Muscle layer of duodenum (tissue), 2 donors: ENCODE data around the gene KCNC3.

Experiments
- H3K27ac ChIP-seq: one replicate; pipeline ENCODE4 v1.7.0; 2013; ENCODE audit warnings: mild to moderate bottlenecking, low read length
- H3K27me3 ChIP-seq: one replicate; pipeline ENCODE4 v1.7.0; 2013; ENCODE audit warnings: low read depth, mild to moderate bottlenecking, control low read depth, low read length
- H3K36me3 ChIP-seq, 2 donors: one replicate each; pipeline ENCODE4 v1.7.0; 2013; ENCODE audit warnings: low read length in 2 of 2, control low read depth in 1 of 2, mild to moderate bottlenecking in 1 of 2; ENCODE audit not compliant: insufficient read depth in 2 of 2, control insufficient read depth in 1 of 2
- H3K4me1 ChIP-seq, 2 donors: one replicate each; pipeline ENCODE4 v1.7.0; 2013; ENCODE audit warnings: low read length in 2 of 2, mild to moderate bottlenecking in 2 of 2, control low read depth in 1 of 2, moderate library complexity in 1 of 2; ENCODE audit not compliant: insufficient read depth in 2 of 2, control insufficient read depth in 1 of 2
- H3K4me3 ChIP-seq, 2 donors: one replicate each; pipeline ENCODE4 v1.7.0; 2013; ENCODE audit warnings: low read length in 2 of 2, low read depth in 1 of 2, mild to moderate bottlenecking in 1 of 2
- H3K9me3 ChIP-seq, 2 donors: one replicate each; pipeline ENCODE4 v1.7.0; 2013; ENCODE audit warnings: low read length in 2 of 2, control low read depth in 1 of 2, mild to moderate bottlenecking in 1 of 2; ENCODE audit not compliant: control insufficient read depth in 1 of 2
- donor health status: healthy.

The KCNC3 gene

GRCh38 chr19:50263176-50263575, 66.0 kb downstream of the KCNC3 start:
- Histone ChIP-seq H3K4me1 (no peaks in the 10 kb centered on the region), H3K27me3 (no peaks in the 10 kb centered on the region), H3K9me3 (no peaks in the 10 kb centered on the region), H3K4me3 (no peak overlapping the region), H3K36me3 (peaks cover 0 to 4% of the 10 kb centered on the region in 2 donors), H3K27ac (no peak overlapping the region)
